Fibroblast of lung (primary cell): ENCODE measurements around the gene CAPS. TPM values are rescaled to one million over a fixed set of nuclear protein-coding genes. Genes with fewer than 3 reads are reported as not detected.

Experiments
- DNase-seq, 2 donors: peaks; one replicate each; pipeline versions ENCODE4 v3.0.0 to v3.0.0-alpha.2; 2010; ENCODE audit warnings: low read depth in 2 of 2
- H2AFZ ChIP-seq: 2 replicates; pipeline ENCODE4 v1.5.1; 2012; ENCODE audit warnings: low read length, control low read depth, inconsistent platforms
- H3K27ac ChIP-seq: 2 replicates; pipeline ENCODE4 v1.5.1; 2011; ENCODE audit warnings: low read length, control low read depth; ENCODE audit not compliant: insufficient read depth
- H3K27me3 ChIP-seq: 2 replicates; pipeline ENCODE4 v1.5.1; 2011; ENCODE audit warnings: mild to moderate bottlenecking, low read length; ENCODE audit not compliant: control insufficient read depth, insufficient read depth
- H3K36me3 ChIP-seq: 2 replicates; pipeline ENCODE4 v1.5.1; 2011; ENCODE audit warnings: low read length; ENCODE audit not compliant: control insufficient read depth, insufficient read depth
- H3K4me1 ChIP-seq: 2 replicates; pipeline ENCODE4 v1.5.1; 2011; ENCODE audit warnings: low read length; ENCODE audit not compliant: control insufficient read depth, insufficient read depth; ENCODE audit errors: extremely low read depth
- H3K4me2 ChIP-seq: 2 replicates; pipeline ENCODE4 v1.5.1; 2011; ENCODE audit warnings: low read length, control low read depth; ENCODE audit not compliant: insufficient read depth; ENCODE audit errors: extremely low read depth
- H3K4me3 ChIP-seq, 4 experiments: fragments of 200-600 bp in 1 of 4; sonication (generic) in 1 of 4; replicated peaks in 1 of 4; 2 replicates each; pipeline ENCODE4 v1.5.1; 2011 to 2016; ENCODE audit warnings: low read length in 4 of 4, low read depth in 3 of 4, mild to moderate bottlenecking in 3 of 4, control low read depth in 2 of 4, inconsistent platforms in 1 of 4, mixed read lengths in 1 of 4; ENCODE audit not compliant: insufficient read depth in 1 of 4; ENCODE audit errors: control extremely low read depth in 1 of 4
- H3K79me2 ChIP-seq: 2 replicates; pipeline ENCODE4 v1.5.1; 2012; ENCODE audit warnings: mild to moderate bottlenecking, low read length, inconsistent platforms; ENCODE audit not compliant: control insufficient read depth, insufficient read depth
- H3K9ac ChIP-seq: 2 replicates; pipeline ENCODE4 v1.5.1; 2011; ENCODE audit warnings: mild to moderate bottlenecking, low read length, control low read depth; ENCODE audit not compliant: insufficient read depth
- H3K9me3 ChIP-seq: 2 replicates; pipeline ENCODE4 v1.5.1; 2012; ENCODE audit warnings: low read depth, low read length; ENCODE audit not compliant: control insufficient read depth, insufficient read depth
- H4K20me1 ChIP-seq: 2 replicates; pipeline ENCODE4 v1.5.1; 2011; ENCODE audit warnings: low read length; ENCODE audit not compliant: control insufficient read depth, insufficient read depth; ENCODE audit errors: extremely low read depth
- CTCF ChIP-seq, 2 donors: IDR thresholded peaks in 1 of 2; conservative IDR thresholded peaks in 1 of 2; 1 replicate in 1 of 2; 2 replicates in 1 of 2; pipeline ENCODE4 v1.5.1; 2011 to 2012; ENCODE audit warnings: low read length in 2 of 2, control low read depth in 1 of 2, inconsistent platforms in 1 of 2, low read depth in 1 of 2, mild to moderate bottlenecking in 1 of 2
- EZH2 ChIP-seq: IDR thresholded peaks from 2 replicates; pipeline ENCODE4 v1.5.1; 2012; ENCODE audit warnings: low read length, control low read depth, mild to moderate bottlenecking; ENCODE audit errors: missing control alignments
- polyA plus RNA-seq, 2 donors: library from polyadenylated mRNA; depleted of rRNA in 1 of 2; stranded (reverse) in 1 of 2; unstranded in 1 of 2; fragments of >200 nt; gene quantifications; 2 replicates each; pipeline ENCODE4 v1.2.1, GENCODE V29; 2011 to 2012; ENCODE audit warnings: missing spikeins in 1 of 2
- total RNA-seq: library from RNA; depleted of rRNA; stranded (reverse); fragments of >200 nt; gene quantifications from 2 replicates; pipeline ENCODE4 v1.2.1, GENCODE V29; 2014

Gene CAPS
- total and polyA plus RNA-seq, 2 donors (not counting 1 experiment from before 2014, with no cell fraction given): 1.6 to 7.3 TPM

GRCh38 chr19:5910638-5910907 lies 3.5 kb upstream of the CAPS start:
- no peaks in the 10 kb centered on the region for H4K20me1 ChIP-seq
- no peak overlapping the region for H3K27ac ChIP-seq
- peaks cover 5% of the 10 kb centered on the region for H3K4me1 ChIP-seq
- H3K79me2 ChIP-seq: no peaks in the 10 kb centered on the region
- no peak overlapping the region for H3K4me3 ChIP-seq
- H3K36me3 ChIP-seq: peaks cover 9% of the 10 kb centered on the region
- H3K4me2 ChIP-seq: no peak overlapping the region
- TF ChIP-seq CTCF (conservative IDR thresholded peaks at IDR 0.05 in 1 of 2, IDR thresholded peaks at IDR 0.05 in 1 of 2; ENCODE audit: low read depth in 1 of 2, low read length in 2 of 2): no peak
- no peak overlapping the region for H2AFZ ChIP-seq
- no peak for DNase-seq
- H3K9ac ChIP-seq: no peak overlapping the region
- H3K9me3 ChIP-seq: no peaks in the 10 kb centered on the region
- no peaks in the 10 kb centered on the region for H3K27me3 ChIP-seq

- no peak overlapping the region for H2AFZ ChIP-seq
- H3K27ac ChIP-seq: no peak overlapping the region
- H3K4me2 ChIP-seq: no peak overlapping the region
- DNase-seq: no peak
- H4K20me1 ChIP-seq: no peaks in the 10 kb centered on the region
- H3K4me3 ChIP-seq: no peak overlapping the region
- H3K79me2 ChIP-seq: no peaks in the 10 kb centered on the region
- H3K36me3 ChIP-seq: peaks cover 11% of the 10 kb centered on the region
- no peaks in the 10 kb centered on the region for H3K9me3 ChIP-seq
- no peak overlapping the region for H3K9ac ChIP-seq
- no peaks in the 10 kb centered on the region for H3K27me3 ChIP-seq
- TF ChIP-seq EZH2 (no peak), CTCF (conservative IDR thresholded peaks at IDR 0.05 in 1 of 2, IDR thresholded peaks at IDR 0.05 in 1 of 2; ENCODE audit: low read depth in 1 of 2, low read length in 2 of 2) (no peak)
- peaks cover 5% of the 10 kb centered on the region for H3K4me1 ChIP-seq
Measured at GRCh38 chr19:5911366-5911765, 2.7 kb upstream of the CAPS start.

- Histone ChIP-seq H3K4me3 (no peak overlapping the region), H2AFZ (no peak overlapping the region), H4K20me1 (no peaks in the 10 kb centered on the region), H3K36me3 (peaks cover 21% of the 10 kb centered on the region), H3K27me3 (no peaks in the 10 kb centered on the region), H3K9me3 (no peaks in the 10 kb centered on the region), H3K4me1 (peaks cover 5% of the 10 kb centered on the region), H3K9ac (no peak overlapping the region), H3K4me2 (no peak overlapping the region), H3K27ac (no peak overlapping the region), H3K79me2 (no peaks in the 10 kb centered on the region)
- TF ChIP-seq EZH2 (no peak), CTCF (conservative IDR thresholded peaks at IDR 0.05 in 1 of 2, IDR thresholded peaks at IDR 0.05 in 1 of 2; ENCODE audit: low read depth in 1 of 2, low read length in 2 of 2) (no peak)
- no peak for DNase-seq
Measured at GRCh38 chr19:5914358-5914774, 312 bp downstream of the CAPS start.
